Endometrial microvascular endothelial cells (primary cell): ENCODE measurements around the gene PRICKLE1. TPM values are rescaled to one million over a fixed set of nuclear protein-coding genes. Genes with fewer than 3 reads are reported as not detected.

Experiments
- in situ Hi-C: cut with HindIII; loops from 2 replicates; pipeline ENCODE4 v1.10.0; 2017; ENCODE audit warnings: low sequenced_read_pairs, low pct_unique_long_range_greater_than_20kb; ENCODE audit errors: inconsistent ontology term
- total RNA-seq: library from RNA; depleted of rRNA; stranded (reverse); fragments of >200 nt; gene quantifications from one replicate; pipeline ENCODE4 v1.2.3, GENCODE V29; 2015; ENCODE audit errors: inconsistent ontology term

Gene PRICKLE1
- total RNA-seq, 1 donor from 2014 or later: 9.8 TPM

- in situ Hi-C loops: no loop called here
Observed at GRCh38 chr12:42440608-42441007, 148.9 kb downstream of the PRICKLE1 start.

- in situ Hi-C loops: no loop called here
Observed at GRCh38 chr12:42432517-42433140, 156.9 kb downstream of the PRICKLE1 start.

GRCh38 chr12:42428850-42429249 lies 160.7 kb downstream of the PRICKLE1 start:
- in situ Hi-C loops: no loop called here

- in situ Hi-C loops: no loop called here
Observed at GRCh38 chr12:42426746-42427145, 162.8 kb downstream of the PRICKLE1 start.

GRCh38 chr12:42422785-42423184 lies 166.8 kb downstream of the PRICKLE1 start:
- in situ Hi-C loops: no loop called here

GRCh38 chr12:42421844-42422779 lies 167.4 kb downstream of the PRICKLE1 start:
- in situ Hi-C loops: no loop called here

GRCh38 chr12:42420395-42420794 lies 169.2 kb downstream of the PRICKLE1 start:
- in situ Hi-C loops: no loop called here

GRCh38 chr12:42410340-42410739 lies 179.2 kb downstream of the PRICKLE1 start:
- in situ Hi-C loops: no loop called here

- in situ Hi-C loops: no loop called here
Observed at GRCh38 chr12:42409471-42409870, 180.1 kb downstream of the PRICKLE1 start.

- in situ Hi-C loops: no loop called here
Observed at GRCh38 chr12:42407306-42407705, 182.2 kb downstream of the PRICKLE1 start.
